ENCODE data around the gene MPPED2. TPM values are rescaled to one million over a fixed set of nuclear protein-coding genes. Genes with fewer than 3 reads are reported as not detected.

MPPED2 gene
- total RNA-seq, 1 experiment from 2014 or later = not detected

- POLR2A ChIA-PET = no interaction called here
- H3K4me3 Mint-ChIP-seq (ENCODE audit: unreplicated experiment) = no peak overlapping the region
- no peak for DNase-seq (ENCODE audit: unreplicated experiment)
- H3K4me1 Mint-ChIP-seq (ENCODE audit: insufficient read depth, unreplicated experiment) = no peaks in the 10 kb centered on the region
- TF ChIP-seq CTCF (IDR thresholded peaks at IDR 0.05; ENCODE audit: unreplicated experiment) = no peak
- intact Hi-C loops (cut with micrococcal nuclease) = no loop called here
- no TSS peak for BruUV-seq (replicated peaks)
- CTCF ChIA-PET = no interaction called here
- H3K9me3 Mint-ChIP-seq (ENCODE audit: unreplicated experiment) = no peaks in the 10 kb centered on the region
- no peaks in the 10 kb centered on the region for H3K36me3 Mint-ChIP-seq (ENCODE audit: insufficient read depth, unreplicated experiment)
- no peak overlapping the region for H3K27ac Mint-ChIP-seq (ENCODE audit: low read depth, unreplicated experiment)
- H3K27me3 Mint-ChIP-seq (ENCODE audit: insufficient read depth, unreplicated experiment) = peaks cover 37% of the 10 kb centered on the region
Measured at GRCh38 chr11:30392221-30392784, 193.8 kb downstream of the MPPED2 start.

GRCh38 chr11:30388957-30389356, 197.2 kb downstream of the MPPED2 start:
- H3K9me3 Mint-ChIP-seq (ENCODE audit: unreplicated experiment) = no peaks in the 10 kb centered on the region
- no peaks in the 10 kb centered on the region for H3K4me1 Mint-ChIP-seq (ENCODE audit: insufficient read depth, unreplicated experiment)
- no peak overlapping the region for H3K4me3 Mint-ChIP-seq (ENCODE audit: unreplicated experiment)
- DNase-seq (ENCODE audit: unreplicated experiment) = no peak
- no TSS peak for BruUV-seq (replicated peaks)
- peaks cover 26% of the 10 kb centered on the region for H3K27me3 Mint-ChIP-seq (ENCODE audit: insufficient read depth, unreplicated experiment)
- no peaks in the 10 kb centered on the region for H3K36me3 Mint-ChIP-seq (ENCODE audit: insufficient read depth, unreplicated experiment)
- POLR2A ChIA-PET = no interaction called here
- H3K27ac Mint-ChIP-seq (ENCODE audit: low read depth, unreplicated experiment) = no peak overlapping the region
- intact Hi-C loops (cut with micrococcal nuclease) = no loop called here
- TF ChIP-seq CTCF (IDR thresholded peaks at IDR 0.05; ENCODE audit: unreplicated experiment) = no peak
- CTCF ChIA-PET = interaction anchor here (0.7 to 0.8 kb wide), 2 partner anchors 11 kb away, joined by 3 read pairs; no protein-coding TSS in a partner anchor

GRCh38 chr11:30387891-30388861, 198.0 kb downstream of the MPPED2 start:
- Mint-ChIP-seq H3K36me3 (ENCODE audit: insufficient read depth, unreplicated experiment) (no peaks in the 10 kb centered on the region), H3K27ac (ENCODE audit: low read depth, unreplicated experiment) (no peak overlapping the region), H3K27me3 (ENCODE audit: insufficient read depth, unreplicated experiment) (peaks cover 18% of the 10 kb centered on the region), H3K9me3 (ENCODE audit: unreplicated experiment) (no peaks in the 10 kb centered on the region), H3K4me3 (ENCODE audit: unreplicated experiment) (no peak overlapping the region), H3K4me1 (ENCODE audit: insufficient read depth, unreplicated experiment) (no peaks in the 10 kb centered on the region)
- DNase-seq (ENCODE audit: unreplicated experiment) = no peak
- no peak for TF ChIP-seq CTCF (IDR thresholded peaks at IDR 0.05; ENCODE audit: unreplicated experiment)
- ChIA-PET POLR2A (no interaction called here), CTCF (interaction anchor here (0.6 to 1.0 kb wide), 5 partner anchors 10 to 955 kb away, joined by 3 read pairs; no protein-coding TSS in a partner anchor)
- intact Hi-C loops (cut with micrococcal nuclease) = no loop called here
- no TSS peak for BruUV-seq (replicated peaks)

- no peak overlapping the region for H3K4me3 Mint-ChIP-seq (ENCODE audit: unreplicated experiment)
- intact Hi-C loops (cut with micrococcal nuclease) = no loop called here
- BruUV-seq (replicated peaks) = no TSS peak
- ChIA-PET POLR2A (no interaction called here), CTCF (interaction anchor here (0.6 to 1.2 kb wide), 7 partner anchors 9 to 949 kb away, joined by 3 to 6 read pairs (median 3); no protein-coding TSS in a partner anchor)
- H3K27me3 Mint-ChIP-seq (ENCODE audit: insufficient read depth, unreplicated experiment) = peaks cover 49% of the 10 kb centered on the region
- no peaks in the 10 kb centered on the region for H3K9me3 Mint-ChIP-seq (ENCODE audit: unreplicated experiment)
- no peak overlapping the region for H3K27ac Mint-ChIP-seq (ENCODE audit: low read depth, unreplicated experiment)
- no peak for DNase-seq (ENCODE audit: unreplicated experiment)
- no peaks in the 10 kb centered on the region for H3K4me1 Mint-ChIP-seq (ENCODE audit: insufficient read depth, unreplicated experiment)
- no peaks in the 10 kb centered on the region for H3K36me3 Mint-ChIP-seq (ENCODE audit: insufficient read depth, unreplicated experiment)
- TF ChIP-seq CTCF (IDR thresholded peaks at IDR 0.05; ENCODE audit: unreplicated experiment) = no peak
Measured at GRCh38 chr11:30381879-30382278, 204.3 kb downstream of the MPPED2 start.
